ENCODE data around the gene GRK3.
"Not testable (repeated sequence)": the region's sequence is repeated elsewhere in the genome, so short reads cannot be mapped to it uniquely, and the experiment has no call there.

DNA sequence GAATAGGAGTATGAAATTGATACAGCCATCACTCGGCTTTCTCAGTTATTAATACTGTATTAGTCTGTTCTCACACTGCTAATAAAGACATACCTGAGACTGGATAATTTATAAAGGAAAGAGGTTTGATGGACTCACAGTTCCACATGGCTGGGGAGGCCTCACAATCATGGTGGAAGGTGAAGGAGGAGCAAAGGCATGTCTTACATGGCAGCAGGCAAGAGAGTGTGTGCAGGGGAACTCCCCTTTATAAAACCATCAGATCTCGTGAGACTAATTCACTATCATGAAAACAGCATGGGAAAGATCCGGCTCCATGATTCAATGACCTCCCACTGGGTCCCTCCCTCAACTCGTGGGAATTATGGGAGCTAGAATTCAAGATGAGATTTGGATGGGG, 25.2 kb downstream of the GRK3 start:
- TF ChIP-seq, protein P1, sequence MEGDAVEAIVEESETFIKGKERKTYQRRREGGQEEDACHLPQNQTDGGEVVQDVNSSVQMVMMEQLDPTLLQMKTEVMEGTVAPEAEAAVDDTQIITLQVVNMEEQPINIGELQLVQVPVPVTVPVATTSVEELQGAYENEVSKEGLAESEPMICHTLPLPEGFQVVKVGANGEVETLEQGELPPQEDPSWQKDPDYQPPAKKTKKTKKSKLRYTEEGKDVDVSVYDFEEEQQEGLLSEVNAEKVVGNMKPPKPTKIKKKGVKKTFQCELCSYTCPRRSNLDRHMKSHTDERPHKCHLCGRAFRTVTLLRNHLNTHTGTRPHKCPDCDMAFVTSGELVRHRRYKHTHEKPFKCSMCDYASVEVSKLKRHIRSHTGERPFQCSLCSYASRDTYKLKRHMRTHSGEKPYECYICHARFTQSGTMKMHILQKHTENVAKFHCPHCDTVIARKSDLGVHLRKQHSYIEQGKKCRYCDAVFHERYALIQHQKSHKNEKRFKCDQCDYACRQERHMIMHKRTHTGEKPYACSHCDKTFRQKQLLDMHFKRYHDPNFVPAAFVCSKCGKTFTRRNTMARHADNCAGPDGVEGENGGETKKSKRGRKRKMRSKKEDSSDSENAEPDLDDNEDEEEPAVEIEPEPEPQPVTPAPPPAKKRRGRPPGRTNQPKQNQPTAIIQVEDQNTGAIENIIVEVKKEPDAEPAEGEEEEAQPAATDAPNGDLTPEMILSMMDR (conservative IDR thresholded peaks at IDR 0.05) = not testable (repeated sequence)
- not testable (repeated sequence) for TF ChIP-seq EZH2 (IDR thresholded peaks at IDR 0.05; ENCODE audit: low read depth)
